Temporal lobe (tissue), 2 donors: ENCODE data around the gene LDHAL6B. TPM values are rescaled to one million over a fixed set of nuclear protein-coding genes. Genes with fewer than 3 reads are reported as not detected.

ENCODE experiments used
- small RNA-seq: library from RNA; depleted of rRNA; stranded (forward); fragments of <200 nt; gene quantifications from one replicate; pipeline ENCODE3, GENCODE V24; 2014; ENCODE audit warnings: low replicate concordance
- total RNA-seq: library from RNA; depleted of rRNA; stranded (reverse); fragments of >200 nt; gene quantifications from one replicate; pipeline ENCODE4 v1.2.3, GENCODE V29; 2014

The LDHAL6B gene
- total RNA-seq, 1 donor from 2014 or later, result not detected

Small RNA genes within 50 kb of the gene (small RNA-seq; reads per million reads assigned to genes)
- gene MIR2116, result 0.24 reads per million
- gene RNU4-80P, result not detected

Other genes starting within 250 kb of the LDHAL6B start
- gene RNF111, start 219.2 kb upstream of the LDHAL6B start, total RNA-seq, result 34.4 TPM
- gene CCNB2, start 101.7 kb upstream of the LDHAL6B start, total RNA-seq, result 2.7 TPM
- 13.8 TPM for gene MYO1E, start 166.0 kb downstream of the LDHAL6B start, total RNA-seq
- gene FAM81A, start 231.3 kb downstream of the LDHAL6B start, total RNA-seq, result 51.1 TPM